ENCODE measurements around the gene CRABP1. TPM values are rescaled to one million over a fixed set of nuclear protein-coding genes. Genes with fewer than 3 reads are reported as not detected.

Gene CRABP1
- total RNA-seq (2022; extraction: Qiagen RNA extraction; ENCODE audit: low read depth), result 0.71 to 1.9 TPM (median 1.6 TPM) in 5 replicates

DNA sequence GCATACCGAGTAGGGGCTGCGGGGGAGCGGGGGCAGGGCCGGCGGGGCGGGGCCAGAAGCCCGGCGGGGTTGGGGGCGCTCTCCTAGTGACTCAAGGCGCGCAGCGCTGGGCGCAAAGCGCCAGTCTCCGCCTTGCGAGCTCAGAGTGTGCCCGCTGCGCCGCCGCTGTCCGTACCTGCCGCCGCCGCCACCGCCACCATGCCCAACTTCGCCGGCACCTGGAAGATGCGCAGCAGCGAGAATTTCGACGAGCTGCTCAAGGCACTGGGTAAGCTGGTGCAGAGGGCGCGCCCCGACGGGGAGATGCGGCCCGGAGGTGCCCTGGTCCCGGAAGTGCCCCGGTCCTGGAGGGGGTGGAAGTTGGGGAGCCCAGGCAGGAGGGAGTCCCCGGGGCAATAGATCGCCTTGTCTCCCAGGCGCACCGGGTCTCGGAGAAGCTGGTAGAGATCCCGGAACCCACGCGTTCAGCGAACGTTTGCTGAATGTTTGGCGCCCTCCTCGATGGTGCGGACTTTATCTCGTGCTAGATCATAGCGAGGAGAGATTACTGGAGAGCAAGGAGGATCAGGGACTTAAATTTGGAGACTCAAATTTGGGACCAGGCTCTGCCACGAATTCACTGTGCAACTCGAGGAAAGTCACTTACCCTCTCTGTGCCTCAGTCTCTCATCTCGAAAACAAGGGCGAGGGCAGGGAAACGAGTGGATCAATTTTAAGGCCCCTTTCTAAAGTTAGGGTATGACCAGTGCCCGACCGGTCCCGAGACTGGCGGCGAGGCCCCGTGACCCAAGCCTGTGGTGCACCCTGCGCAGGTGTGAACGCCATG is at the start of gene CRABP1:
Gene CRABP1 (plus strand): TSS at position 123 of the 826 bp plus-strand sequence. CDS start 76 bp downstream, at position 199.

GRCh38 chr15:78299101-78299930 is 40.8 kb upstream of the CRABP1 start, which contains the start of gene SKIC8:
TSS of gene SKIC8 (minus strand) at chr15:78299609. CDS start at chr15:78295686, 3,923 bp downstream.

Other genes starting within 250 kb of the CRABP1 start
- gene SH2D7, start 247.8 kb upstream of the CRABP1 start, total RNA-seq (2022; extraction: Qiagen RNA extraction; ENCODE audit: low read depth), result not detected in 5 replicates
- gene CIB2, start 208.9 kb upstream of the CRABP1 start, total RNA-seq (2022; extraction: Qiagen RNA extraction; ENCODE audit: low read depth), result 23.0 to 30.0 TPM (median 28.3 TPM) in 5 replicates
- 70.0 to 103 TPM (median 78.1 TPM) in 5 replicates for gene IDH3A, start 191.0 kb upstream of the CRABP1 start, total RNA-seq (2022; extraction: Qiagen RNA extraction; ENCODE audit: low read depth)
- 0.21 to 0.41 TPM (median 0.31 TPM) in 5 replicates for gene ACSBG1, start 105.8 kb upstream of the CRABP1 start, total RNA-seq (2022; extraction: Qiagen RNA extraction; ENCODE audit: low read depth)
- 0.02 TPM in 1 of 5 replicates, not detected in the others for gene DNAJA4, start 75.8 kb upstream of the CRABP1 start, total RNA-seq (2022; extraction: Qiagen RNA extraction; ENCODE audit: low read depth)
- 77.9 to 118 TPM (median 87.9 TPM) in 5 replicates for gene SKIC8, start 40.7 kb upstream of the CRABP1 start, total RNA-seq (2022; extraction: Qiagen RNA extraction; ENCODE audit: low read depth)
- gene IREB2, start 97.9 kb downstream of the CRABP1 start, total RNA-seq (2022; extraction: Qiagen RNA extraction; ENCODE audit: low read depth), result 35.5 to 47.0 TPM (median 42.8 TPM) in 5 replicates
- gene HYKK, start 167.2 kb downstream of the CRABP1 start, total RNA-seq (2022; extraction: Qiagen RNA extraction; ENCODE audit: low read depth), result 5.5 to 9.0 TPM (median 6.7 TPM) in 5 replicates
- gene PSMA4, start 200.1 kb downstream of the CRABP1 start, total RNA-seq (2022; extraction: Qiagen RNA extraction; ENCODE audit: low read depth), result 391 to 509 TPM (median 404 TPM) in 5 replicates
- gene CHRNA5, start 225.2 kb downstream of the CRABP1 start, total RNA-seq (2022; extraction: Qiagen RNA extraction; ENCODE audit: low read depth), result 29.2 to 36.9 TPM (median 36.2 TPM) in 5 replicates